HT-29 (cell line): ENCODE data around the gene MATR3. TPM values are rescaled to one million over a fixed set of nuclear protein-coding genes. Genes with fewer than 3 reads are reported as not detected.

Source experiments
- DNase-seq: peaks from one replicate; pipeline ENCODE4 v3.0.0-alpha.2; 2015; ENCODE audit warnings: low spot score
- total RNA-seq: library from RNA; depleted of rRNA; stranded (reverse); fragments of >200 nt; shearing (Covaris generic); gene quantifications from 2 replicates; pipeline ENCODE4 v1.2.3, GENCODE V29; 2014

MATR3 gene
- total RNA-seq, 1 experiment from 2014 or later: 179 TPM

DNA sequence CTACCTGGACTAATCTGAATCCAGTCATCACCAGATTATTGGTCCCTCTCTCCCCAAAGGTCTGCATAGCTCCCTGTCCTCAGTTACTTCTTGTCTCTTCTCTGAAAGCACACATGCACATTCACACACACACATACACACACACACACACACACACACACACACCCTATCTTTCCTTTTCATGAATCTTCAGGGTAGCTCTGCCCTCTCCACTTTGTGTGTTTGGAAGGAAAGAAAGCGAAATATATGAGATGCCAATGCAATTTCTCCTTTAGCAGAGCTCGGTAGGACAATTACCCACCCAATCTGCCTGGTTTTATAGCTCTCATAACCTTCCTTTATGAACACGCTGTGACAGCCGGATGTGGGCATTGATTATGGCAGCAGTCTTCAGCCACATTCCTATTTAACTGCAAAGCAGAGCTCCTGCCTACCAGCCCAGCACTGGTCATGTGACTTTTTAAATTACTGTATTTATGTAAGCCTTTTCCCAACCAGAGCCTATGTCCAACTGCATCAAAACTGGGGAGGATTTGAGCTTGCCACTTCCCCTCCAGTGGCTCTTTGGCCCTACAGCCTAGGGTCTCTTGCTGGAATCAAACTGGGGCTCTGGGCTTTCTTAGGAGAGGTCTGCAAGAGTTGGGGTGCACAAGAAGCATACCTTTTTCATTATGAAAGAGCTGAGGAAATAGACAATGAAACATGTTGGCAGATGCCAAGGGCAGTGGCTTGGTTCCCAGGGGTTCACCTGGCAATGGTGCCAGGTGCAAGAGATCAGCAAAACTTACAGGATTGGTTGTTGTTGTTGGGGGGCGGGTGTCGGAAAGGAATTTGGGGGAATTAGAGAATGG is 20.8 kb upstream of the MATR3 start:
- peak; percentile 84 for DNase-seq

DNA sequence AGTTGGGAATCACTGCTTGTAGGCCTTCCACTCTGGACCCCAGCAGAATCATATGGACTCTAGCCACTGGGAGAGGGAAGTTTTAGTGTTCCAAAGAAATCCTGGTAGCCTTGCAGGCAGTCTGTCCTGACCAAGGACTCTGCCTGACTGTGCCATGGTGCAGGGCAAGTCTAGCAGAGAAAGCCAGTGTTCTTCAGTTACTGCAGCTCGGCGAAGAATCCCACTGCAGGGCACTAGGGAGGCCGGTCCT is 20.3 kb upstream of the MATR3 start:
- DNase-seq: no peak

DNA sequence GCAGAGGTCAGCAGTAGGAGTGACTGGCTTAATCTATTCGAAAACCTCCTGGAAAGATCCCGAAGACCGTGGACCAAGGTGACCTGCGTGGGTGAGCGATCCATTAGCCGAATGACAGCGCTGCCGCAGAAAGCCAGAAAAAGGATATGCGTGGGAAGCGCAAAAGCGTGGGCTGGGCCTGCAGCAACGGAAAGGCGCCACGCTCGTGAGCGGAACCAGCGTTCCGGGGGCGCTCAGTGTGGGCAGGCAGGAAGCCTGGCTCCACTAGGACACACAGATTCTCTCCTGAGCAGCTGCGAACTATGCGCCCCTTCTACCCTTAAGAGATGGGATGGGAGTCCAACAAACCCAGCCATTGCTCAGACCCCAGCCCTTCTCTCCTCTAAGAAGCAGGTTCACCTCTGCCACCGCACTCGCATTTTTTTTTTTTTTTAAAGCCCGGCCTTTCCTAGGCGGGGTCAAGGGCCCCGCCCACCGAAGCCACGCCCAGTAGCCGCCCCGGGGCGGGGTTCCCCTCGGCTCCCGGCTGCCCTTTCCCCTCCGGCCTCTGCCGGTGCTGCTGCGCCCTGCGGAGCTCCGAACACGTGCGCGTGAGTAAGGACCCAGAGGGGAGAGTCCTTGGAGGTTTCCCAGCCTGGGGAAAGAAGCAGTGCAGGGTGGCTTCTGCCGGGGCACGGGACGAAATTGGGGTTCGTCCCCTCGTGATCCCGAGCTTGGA is 19.8 kb upstream of the MATR3 start:
- peak; percentile 93 for DNase-seq

DNA sequence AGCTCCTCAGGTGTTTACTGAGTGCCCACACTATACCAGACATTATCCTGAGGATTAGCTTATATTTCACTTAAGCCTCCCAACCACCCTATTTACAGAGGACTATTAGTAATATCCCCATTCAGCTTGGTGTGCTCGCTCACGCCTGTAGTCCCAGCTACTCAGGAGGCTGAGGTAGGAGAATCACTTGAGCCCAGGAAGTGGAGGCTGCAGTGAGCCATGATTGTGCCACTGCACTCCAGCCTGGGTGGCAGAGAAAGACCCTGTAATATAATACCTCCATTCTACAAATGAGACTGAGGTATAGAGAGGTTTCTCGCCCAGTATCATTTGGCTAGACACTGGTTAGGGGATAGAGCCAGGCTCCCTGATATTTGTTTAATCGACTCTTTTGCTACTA is 18.0 kb upstream of the MATR3 start:
- DNase-seq: no peak

DNA sequence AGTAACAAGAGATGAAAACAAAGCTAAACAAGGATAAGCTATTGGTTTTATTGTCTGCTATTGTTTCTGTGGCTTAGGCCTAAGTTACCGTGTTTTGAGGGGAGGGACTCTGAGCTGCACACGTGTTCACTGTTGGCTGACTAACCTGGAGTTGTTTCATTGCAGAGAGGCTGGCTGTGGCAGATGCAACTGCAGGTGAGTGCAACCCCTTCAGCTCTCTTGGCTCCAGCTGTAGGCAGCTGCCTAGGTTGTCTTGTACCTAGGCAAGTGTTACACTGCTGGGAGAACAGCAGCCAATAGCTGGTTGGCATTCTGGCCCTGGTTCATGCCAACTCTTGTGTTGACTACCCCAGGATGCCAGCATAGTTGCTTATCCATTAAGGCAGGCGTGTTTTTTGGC is 17.6 kb upstream of the MATR3 start:
- no peak for DNase-seq

DNA sequence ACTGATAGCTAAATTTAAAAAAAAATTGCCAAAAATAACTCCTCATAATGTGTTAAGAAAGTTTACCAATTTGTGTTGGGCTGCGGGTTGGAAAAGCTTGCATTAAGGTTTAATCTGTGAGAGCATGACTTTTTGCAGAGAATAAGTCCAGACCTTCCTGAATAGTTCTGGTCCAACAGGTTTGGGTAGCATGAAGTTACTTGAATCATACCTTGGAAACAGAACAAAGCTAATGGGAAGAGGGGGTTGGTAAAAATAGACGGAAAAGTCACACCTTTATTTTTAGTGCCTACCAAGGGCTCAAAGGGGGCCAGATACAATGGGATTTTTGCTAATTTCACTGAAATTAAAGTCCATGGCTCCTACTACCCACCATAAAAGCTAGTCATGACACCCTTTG is 17.1 kb upstream of the MATR3 start:
- no peak for DNase-seq

DNA sequence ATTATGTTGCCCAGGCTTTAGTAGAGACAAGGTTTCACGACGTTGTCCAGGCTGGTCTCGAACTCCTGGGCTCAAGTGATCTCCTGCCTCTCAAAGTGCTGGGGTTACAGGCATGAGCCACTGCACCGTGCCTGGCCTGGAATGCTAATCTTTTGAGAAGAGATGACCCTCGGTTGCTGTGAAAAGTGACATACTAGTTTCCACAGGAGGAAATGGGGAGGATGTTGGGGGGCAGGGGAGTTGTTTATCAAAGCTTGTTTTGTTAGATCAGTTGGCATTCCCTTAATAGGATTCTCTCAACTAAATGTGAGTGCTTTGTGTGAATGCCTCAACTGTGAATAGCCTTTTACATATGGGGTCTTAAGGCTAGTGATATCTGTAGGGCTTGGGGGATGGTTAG is 16.4 kb upstream of the MATR3 start:
- no peak for DNase-seq

DNA sequence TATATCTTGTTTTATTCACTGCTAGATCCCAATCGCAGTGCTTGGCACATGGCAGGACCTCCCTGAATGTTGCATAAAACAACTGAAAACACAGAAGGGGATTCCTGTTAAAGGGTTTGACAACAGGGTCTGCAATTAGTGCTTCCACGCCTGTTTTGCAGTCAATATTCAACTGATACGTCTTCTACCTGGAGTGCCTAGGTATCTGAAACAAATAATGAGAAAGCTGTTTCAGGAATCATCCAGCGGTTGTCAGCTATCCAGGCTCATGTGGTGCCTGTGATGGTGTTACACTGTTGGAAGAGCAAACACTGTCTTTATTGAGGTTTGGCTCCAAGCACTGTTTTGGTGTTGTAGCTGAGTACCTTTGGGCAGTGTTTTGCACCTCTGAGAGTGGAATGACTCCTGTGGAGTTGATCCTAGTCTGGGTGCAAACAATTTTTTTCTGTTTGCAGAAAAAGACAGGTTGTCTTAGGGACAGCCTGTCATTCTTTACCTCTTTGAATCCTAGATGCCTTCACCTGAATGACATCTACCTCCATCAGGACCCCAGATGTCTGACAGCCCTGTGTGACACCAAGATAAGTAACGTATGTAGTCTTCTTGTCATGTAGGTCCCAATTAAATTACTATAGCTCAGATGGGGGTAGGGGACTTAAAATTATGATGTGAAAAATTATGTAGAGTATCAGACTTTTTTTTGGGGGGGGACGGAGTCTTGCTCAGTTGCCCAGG is 14.8 kb upstream of the MATR3 start:
- no peak for DNase-seq

DNA sequence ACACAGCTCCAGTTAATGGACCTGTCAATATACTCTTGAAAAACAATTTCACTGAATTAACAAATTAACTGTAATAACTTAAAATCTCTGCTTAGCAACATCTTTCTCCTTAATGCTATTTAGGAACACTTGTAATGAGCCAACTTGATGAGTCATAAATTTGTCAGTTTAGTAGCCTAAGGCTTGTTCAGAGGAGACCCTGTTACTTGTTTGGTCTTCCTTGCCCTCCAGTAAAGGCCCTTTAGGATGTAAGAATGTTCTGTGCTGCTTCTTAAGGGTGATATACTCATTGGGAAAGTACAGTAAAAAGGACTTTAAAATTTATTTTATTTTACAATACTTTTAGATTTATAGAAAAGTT is 11.4 kb upstream of the MATR3 start:
- DNase-seq: no peak

DNA sequence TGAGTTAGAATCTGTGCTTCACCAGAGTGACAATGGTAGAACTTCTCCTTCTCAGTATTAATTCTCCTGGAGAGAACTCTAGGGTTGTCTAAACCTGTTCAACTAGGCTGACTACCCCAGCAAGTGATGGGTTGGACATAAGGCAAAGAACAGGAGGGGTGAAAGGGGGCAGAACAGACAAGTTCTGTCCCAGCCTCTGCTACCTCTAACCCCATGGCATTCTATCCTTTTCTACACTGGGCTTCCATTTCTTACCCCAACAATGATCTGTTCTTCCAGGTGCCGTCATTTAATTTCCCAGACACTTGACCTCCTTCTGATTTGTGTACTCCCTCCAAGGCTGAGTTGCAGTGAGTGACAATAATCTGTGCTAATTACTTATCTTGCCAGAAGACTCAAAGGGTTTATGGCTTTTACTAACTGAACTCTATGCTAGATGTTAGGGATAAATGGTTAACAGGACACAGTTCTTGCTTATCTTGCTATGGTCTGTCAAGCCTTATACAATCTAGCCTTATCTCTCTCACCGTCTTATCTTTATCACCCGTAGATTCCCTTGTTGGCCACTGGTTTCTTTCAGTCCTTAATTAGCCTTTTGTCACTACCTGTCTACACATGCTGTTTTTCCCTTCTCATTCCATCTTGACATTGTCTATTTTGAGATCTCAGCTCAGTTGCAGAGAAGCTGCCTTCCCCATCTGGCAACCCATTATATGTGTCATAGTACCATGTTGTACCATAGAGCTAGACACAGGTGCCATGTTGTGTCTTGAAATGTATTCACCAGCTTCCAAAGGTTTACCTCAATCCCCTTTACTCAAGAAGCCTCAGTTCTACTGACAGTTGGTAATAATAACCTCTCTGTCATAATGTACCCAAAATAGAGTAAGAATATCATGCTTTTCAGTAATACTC is 10.0 kb upstream of the MATR3 start:
- no peak for DNase-seq

DNA sequence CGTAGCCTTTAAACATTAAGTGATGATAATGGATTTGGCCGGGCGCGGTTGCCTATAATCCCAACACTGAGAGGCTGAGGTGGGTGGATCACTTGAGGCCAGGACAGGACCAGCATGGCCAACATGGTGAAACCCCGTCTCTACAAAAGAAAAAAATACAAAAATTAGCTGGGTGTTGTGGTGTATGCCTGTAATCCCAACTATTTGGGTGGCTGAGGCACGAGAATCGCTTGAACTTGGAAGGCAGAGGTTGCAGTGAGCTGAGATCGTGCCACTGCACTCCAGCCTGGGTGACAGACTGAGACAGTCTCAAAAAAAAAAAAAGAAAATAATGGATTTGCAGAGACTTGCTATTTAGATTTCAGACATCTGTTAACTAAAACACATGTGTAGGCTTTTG is 9.2 kb upstream of the MATR3 start:
- no peak for DNase-seq

DNA sequence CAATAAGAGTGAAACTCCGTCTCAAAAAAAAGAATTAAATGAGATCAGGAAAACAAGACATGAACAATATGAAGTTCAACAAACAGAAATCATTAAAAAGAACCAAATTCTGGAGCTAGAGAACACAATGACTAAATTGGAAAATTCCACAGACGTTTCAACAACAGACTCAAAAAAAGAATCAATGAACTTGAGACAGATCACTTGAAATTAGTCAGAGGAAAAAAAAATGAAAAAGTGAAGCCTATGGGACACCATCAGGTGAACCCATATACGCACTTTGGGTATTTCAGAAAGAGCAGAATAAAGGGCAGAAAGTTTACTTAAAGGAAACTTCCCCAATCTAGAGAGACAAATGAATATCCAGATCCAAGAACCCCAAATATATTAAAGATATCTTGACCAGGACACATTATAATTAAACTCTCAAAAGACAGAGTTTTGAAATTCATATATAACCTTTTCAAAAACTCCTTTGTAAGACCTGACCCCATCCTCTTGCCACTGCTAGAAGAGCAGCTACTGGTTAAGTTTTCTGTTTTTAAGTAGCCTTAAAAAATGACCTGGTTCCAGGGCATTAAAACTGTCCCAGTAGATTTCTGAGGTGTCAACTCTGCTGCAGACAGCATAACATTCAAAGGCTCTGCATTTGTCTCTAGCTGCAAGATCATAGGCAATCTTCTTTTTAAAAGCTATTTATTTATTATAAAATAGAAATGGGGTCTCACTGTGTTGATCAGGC is 7.7 kb upstream of the MATR3 start:
- DNase-seq: no peak

DNA sequence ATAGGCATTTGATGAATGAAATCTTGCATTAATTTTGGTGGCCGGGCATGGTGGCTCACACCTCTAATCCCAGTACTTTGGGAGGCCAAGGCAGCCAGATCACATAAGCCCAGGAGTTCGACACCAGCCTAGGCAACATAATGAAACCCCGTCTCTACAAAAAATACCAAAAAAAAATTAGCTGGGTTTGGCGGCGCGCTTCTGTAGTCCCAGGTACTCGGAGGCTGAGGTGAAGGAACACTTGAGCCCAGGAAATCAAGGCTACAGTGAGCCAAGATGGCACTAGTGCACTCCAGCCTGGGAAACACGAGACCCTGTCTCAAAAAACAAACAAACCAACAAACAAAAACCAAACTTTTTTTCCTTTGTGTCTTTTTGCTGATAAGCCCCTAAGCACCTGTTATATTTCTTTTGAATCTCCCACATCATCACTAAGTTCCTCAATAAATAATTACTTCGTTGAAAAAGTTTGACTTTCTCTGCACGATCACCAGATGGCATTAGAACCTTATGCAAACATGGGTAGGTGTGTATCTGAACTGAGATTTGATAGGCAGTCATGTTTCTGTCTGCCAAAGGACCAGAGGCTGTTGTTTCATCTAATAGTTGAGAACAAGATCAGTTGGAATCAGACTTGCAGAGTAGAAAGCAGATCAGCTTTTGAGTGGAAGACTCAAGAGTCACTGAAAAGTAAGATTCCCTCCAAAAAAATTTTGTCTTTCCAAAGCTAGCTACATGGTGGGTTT is 5.5 kb upstream of the MATR3 start:
- DNase-seq: no peak

DNA sequence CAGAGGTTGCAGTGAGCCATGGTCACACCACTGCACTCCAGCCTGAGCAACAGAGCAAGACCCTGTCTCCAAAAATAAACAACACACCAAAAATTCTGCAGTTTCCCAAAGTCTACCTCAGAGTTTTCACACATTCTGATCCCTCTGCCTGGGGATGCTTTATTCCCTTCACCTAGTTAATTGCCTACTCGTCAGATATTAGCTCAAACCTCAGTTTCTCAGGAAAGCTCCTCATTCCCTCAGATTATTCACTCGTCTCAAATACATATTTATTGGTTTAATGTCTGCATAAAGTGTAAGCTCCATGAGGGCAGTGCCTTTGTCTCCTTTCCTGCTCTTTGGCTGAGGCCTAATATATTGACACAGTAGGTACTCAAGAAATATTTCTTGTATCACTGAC is 2.5 kb upstream of the MATR3 start:
- DNase-seq: no peak

DNA sequence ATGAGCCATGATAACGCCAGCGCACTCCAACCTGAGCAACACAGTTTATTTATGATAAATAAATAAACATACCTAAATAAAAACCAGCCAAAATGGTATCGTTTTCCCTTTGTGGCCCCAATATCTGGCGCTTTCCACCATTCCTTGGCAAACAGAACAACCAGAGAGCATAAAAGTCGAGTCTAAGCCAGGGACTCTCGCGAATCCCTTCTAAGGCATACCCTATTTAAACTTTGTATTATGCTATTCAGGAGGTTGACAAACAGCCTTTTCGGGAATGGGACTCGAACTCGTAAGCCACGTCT is 386 bp upstream of the MATR3 start:
- DNase-seq: no peak

DNA sequence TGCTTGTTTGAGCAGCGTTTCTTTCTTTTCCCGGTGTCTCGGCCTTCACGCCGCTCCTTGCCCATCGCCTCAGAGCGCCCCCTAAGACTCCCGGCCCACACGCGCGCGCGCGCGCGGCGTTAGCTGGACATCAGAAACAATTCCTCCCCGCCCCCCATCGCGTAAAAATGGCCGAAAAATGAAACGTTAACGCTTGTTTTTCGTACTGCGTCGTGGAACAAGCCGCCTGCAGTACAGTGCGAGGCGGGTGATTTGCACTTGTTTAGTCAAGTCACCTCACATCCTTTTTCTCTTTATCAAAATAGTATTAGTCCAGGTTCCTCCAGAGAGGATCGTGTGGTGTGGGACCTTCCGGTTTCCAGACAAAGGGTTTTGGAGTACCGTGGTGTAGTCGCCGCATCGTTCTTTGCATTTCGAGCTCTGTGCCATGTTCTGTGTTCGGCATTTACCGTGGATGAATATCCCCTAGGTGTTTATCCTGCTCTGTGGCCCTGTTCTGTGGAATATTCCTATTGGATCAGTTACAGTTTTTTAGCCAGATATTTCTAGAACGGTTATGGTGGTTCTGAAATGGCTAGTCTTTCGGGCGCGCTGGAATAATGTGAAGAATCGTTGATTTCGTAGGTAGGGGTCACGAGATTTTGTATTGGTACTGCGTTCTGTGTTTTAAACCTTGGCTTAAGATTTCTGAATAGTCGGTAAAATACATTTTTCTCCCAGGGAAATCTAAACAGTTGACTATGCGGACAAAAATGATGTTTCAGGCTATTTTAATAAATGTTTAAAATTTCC is 1.0 kb downstream of the MATR3 start:
- peak; percentile 89 for DNase-seq

DNA sequence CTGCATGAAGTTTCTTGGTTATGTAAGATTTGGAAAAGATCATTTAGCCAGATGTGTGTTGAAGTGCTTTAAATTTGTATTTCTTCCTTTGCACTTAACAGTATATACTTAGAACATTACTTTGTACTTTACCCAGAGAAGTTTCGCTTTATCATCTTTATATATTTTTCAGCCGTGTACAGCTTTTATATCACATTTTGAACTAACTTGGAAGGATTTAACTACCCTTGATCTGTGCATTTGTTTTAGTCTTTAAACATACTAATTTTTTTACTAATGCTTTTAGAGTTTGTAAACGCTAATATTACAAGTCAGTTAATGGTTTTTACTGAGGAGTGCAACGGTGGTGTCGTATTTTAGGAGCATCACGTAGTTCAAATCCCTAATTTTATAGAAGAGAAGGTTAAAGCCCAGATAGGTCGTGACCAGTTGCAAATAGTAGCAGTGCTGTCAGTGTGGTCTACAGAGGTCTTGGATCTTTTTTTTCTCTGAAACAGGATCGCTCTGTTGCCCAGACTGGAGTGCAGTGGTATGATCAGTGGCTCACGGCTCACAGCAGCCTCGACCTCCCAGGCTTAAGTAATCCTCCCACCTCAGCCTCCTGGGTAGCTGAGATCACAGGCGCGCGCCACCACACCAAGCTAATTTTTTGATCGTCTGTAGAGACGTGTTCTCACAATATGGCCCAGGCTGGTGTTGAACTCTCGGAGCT is 2.0 kb downstream of the MATR3 start:
- no peak for DNase-seq

DNA sequence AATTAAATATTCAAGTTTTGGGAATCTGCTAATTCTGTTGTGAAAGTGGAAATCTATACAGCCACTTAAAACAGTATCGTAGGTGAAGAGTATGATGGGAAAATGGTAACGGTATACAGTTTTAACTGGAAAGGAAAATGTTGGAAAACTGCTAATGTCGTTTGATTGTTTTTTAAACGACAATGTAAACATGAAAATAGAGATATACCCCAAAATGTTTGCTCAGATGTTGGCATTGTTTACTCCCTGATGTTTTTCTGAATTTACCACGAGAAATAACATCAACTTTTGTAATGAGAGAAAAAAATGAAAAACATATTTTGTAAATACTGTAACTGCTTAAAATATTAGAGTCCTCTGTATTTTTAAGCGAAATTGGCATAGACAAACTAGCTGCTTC is 2.7 kb downstream of the MATR3 start:
- no peak for DNase-seq

DNA sequence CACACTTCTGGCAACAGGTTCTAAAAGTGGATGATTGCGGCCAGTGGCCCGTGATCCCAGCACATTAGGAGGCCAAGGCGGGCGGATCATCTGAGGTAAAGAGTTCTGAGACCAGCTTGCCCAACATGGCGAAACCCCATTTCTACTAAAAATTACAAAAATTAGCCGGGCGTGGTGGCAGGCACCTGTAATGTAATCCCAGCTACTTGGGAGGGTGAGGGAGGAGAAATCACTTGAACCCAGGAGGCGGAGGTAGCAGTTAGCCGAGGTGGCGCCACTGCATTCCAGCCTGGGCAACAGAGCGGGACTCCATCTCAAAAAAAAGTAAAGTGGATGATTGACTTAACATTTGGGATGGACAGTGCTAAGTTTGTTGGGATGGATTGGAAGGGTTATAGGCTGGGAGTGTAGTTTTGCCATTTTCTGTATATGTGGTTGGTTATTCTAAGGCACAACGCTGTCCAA is 3.4 kb downstream of the MATR3 start:
- no peak for DNase-seq
